ENCODE measurements around the gene FOXL3. TPM values are rescaled to one million over a fixed set of nuclear protein-coding genes. Genes with fewer than 3 reads are reported as not detected.

The FOXL3 gene
- total RNA-seq, 1 experiment from 2014 or later, result not detected

DNA sequence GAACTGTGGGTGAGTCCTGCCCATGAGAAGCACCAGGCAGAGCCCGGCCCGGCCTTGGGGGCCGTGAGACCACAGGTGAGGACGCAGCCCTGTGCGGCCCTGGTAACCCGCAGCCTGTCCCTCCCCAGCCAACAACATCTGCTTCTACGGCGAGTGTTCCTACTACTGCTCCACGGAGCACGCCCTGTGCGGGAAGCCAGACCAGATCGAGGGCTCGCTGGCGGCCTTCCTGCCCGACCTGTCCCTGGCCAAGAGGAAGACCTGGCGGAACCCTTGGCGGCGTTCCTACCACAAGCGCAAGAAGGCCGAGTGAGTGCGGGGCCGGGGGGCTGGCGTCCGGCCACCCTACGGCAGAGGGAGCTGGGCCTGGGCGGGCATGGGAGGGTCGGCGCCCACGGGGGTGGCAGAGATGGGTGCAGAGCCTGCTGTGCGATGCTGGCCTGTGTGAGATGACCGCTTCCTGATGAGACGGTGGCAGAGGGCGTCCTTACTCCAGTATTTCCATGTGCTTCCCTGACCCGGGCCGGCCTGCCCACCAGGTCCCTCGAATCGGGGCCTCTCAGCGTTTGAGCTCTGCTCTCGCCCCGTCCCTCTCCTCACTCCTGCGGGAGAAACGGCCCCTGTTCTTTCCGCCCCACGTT, 34.1 kb upstream of the FOXL3 start:
- Histone ChIP-seq H3K56ac (ENCODE audit: insufficient read length, low read depth, low read length) (no peak overlapping the region), H3K9me3 (ENCODE audit: control insufficient read depth, low read depth, low read length) (peaks cover 27% of the 10 kb centered on the region), H2BK5ac (ENCODE audit: insufficient read length, low read length) (no peak overlapping the region), H3K14ac (ENCODE audit: insufficient read depth, low read length) (no peak overlapping the region; the same call in 1 of the 2 replicates), H3K23me2 (ENCODE audit: insufficient read length, low read depth, low read length, poor library complexity, severe bottlenecking) (no peaks in the 10 kb centered on the region), H3K23ac (ENCODE audit: insufficient read length, low read depth, low read length) (no peak overlapping the region), H3K27me3 (ENCODE audit: insufficient read depth, low read length) (no peaks in the 10 kb centered on the region), H3K4me1 (ENCODE audit: insufficient read depth, low read length) (no peaks in the 10 kb centered on the region), H4K91ac (ENCODE audit: insufficient read length, low read depth, low read length) (no peak overlapping the region), H2BK12ac (ENCODE audit: insufficient read length, low read depth, low read length) (no peak overlapping the region), H3K18ac (ENCODE audit: insufficient read length, low read depth, low read length) (no peak overlapping the region), H2AK5ac (ENCODE audit: insufficient read length, low read length) (no peak overlapping the region), H4K8ac (replicated peaks; ENCODE audit: insufficient read length, low read depth, low read length) (no peak overlapping the region), H3T11ph (ENCODE audit: low read length) (no peak overlapping the region), H3K4ac (ENCODE audit: low read depth, low read length) (no peak overlapping the region), H3K4me2 (ENCODE audit: insufficient read depth, insufficient read length, low read length) (no peak overlapping the region), H2BK15ac (ENCODE audit: low read depth, low read length) (no peak overlapping the region), H3K27ac (ENCODE audit: insufficient read length, low read depth, low read length) (no peak overlapping the region), H3K79me2 (ENCODE audit: insufficient read depth, low read length) (no peaks in the 10 kb centered on the region), H4K5ac (ENCODE audit: insufficient read length, low read depth, low read length) (no peak overlapping the region), H2AFZ (ENCODE audit: low read length) (no peak overlapping the region), H2BK20ac (ENCODE audit: low read depth, low read length, poor library complexity, severe bottlenecking) (no peak overlapping the region), H3K79me1 (ENCODE audit: insufficient read depth, low read depth, low read length, poor library complexity, severe bottlenecking) (no peaks in the 10 kb centered on the region), H2BK120ac (ENCODE audit: low read depth, low read length, poor library complexity, severe bottlenecking) (no peak overlapping the region), H3K9ac (ENCODE audit: extremely low read depth, insufficient read length, low read length) (no peak overlapping the region), H4K20me1 (ENCODE audit: control insufficient read depth, insufficient read depth, insufficient read length) (no peaks in the 10 kb centered on the region)
- Mint-ChIP-seq H3K36me3 (ENCODE audit: insufficient read depth in 1 of 3, low read depth in 3 of 3) (peaks cover 80 to 93% (median 83%) of the 10 kb centered on the region in 3 experiments), H3K9me3 (peaks cover 43 to 66% of the 10 kb centered on the region in 2 experiments), H3K27ac (no peak overlapping the region), H3K27me3 (ENCODE audit: low read depth) (no peaks in the 10 kb centered on the region; the same call in 1 of the 2 replicates), H3K4me3 (no peak overlapping the region), H3K4me1 (no peaks in the 10 kb centered on the region)
- no peak for DNase-seq
- TF ChIP-seq CTCF (conservative IDR thresholded peaks at IDR 0.05), result no peak
- no CpG with 5 or more reads among the region's 44 CpGs for WGBS (ENCODE audit: extremely low coverage, insufficient read length, low lambda C conversion rate)
